PC-3 (cell line): ENCODE data around the gene OR5D16.

Source experiments
- EZH2 ChIP-seq: fragments of 300-600 bp; sonication (generic); IDR thresholded peaks from one replicate; pipeline ENCODE4 v1.6.1; 2017; ENCODE audit warnings: antibody characterized with exemption, mild to moderate bottlenecking, low read length; ENCODE audit not compliant: unreplicated experiment
- TF ChIP-seq, protein P1 (sequence below): fragments of 300-600 bp; sonication (generic); conservative IDR thresholded peaks from 2 replicates; pipeline ENCODE4 v1.5.1; 2017; ENCODE audit warnings: antibody characterized with exemption, low read depth, mild to moderate bottlenecking, low read length

DNA sequence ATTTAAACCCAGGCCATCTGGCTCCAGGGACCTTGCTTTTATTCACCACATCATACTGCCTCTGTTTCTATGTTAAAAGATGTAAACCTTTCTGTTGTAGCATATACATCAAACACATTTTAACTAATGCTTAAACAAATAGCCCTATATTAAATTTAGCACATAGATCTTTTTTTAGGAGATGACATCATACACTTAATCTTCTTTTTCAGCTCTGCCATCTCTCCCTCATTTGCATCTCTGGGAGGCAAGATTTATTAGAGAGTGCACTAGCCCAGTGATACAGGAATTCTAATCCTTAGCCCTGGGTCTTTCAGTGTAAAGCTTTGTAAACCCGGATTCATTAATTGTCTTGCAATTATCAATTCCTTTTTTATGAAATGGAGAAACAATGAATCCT, 13.6 kb downstream of the OR5D16 start:
- TF ChIP-seq, protein P1, sequence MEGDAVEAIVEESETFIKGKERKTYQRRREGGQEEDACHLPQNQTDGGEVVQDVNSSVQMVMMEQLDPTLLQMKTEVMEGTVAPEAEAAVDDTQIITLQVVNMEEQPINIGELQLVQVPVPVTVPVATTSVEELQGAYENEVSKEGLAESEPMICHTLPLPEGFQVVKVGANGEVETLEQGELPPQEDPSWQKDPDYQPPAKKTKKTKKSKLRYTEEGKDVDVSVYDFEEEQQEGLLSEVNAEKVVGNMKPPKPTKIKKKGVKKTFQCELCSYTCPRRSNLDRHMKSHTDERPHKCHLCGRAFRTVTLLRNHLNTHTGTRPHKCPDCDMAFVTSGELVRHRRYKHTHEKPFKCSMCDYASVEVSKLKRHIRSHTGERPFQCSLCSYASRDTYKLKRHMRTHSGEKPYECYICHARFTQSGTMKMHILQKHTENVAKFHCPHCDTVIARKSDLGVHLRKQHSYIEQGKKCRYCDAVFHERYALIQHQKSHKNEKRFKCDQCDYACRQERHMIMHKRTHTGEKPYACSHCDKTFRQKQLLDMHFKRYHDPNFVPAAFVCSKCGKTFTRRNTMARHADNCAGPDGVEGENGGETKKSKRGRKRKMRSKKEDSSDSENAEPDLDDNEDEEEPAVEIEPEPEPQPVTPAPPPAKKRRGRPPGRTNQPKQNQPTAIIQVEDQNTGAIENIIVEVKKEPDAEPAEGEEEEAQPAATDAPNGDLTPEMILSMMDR: no peak
- TF ChIP-seq EZH2: no peak
